Activated naive CD4-positive, alpha-beta T cell treated with anti-CD3 and anti-CD28 coated beads, Interleukin-2, amount 10 ng/mL, durations not matched to agents 5 hours and 36 hours (primary cell): ENCODE measurements around the gene CLRN1. TPM values are rescaled to one million over a fixed set of nuclear protein-coding genes. Genes with fewer than 3 reads are reported as not detected.

Experiments
- total RNA-seq, 2 experiments: library from RNA; stranded (reverse); gene quantifications; one replicate each; pipeline ENCODE4 v1.2.3, GENCODE V29; 2021

Gene CLRN1, protein sequence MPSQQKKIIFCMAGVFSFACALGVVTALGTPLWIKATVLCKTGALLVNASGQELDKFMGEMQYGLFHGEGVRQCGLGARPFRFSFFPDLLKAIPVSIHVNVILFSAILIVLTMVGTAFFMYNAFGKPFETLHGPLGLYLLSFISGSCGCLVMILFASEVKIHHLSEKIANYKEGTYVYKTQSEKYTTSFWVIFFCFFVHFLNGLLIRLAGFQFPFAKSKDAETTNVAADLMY
- total RNA-seq, result not detected

DNA sequence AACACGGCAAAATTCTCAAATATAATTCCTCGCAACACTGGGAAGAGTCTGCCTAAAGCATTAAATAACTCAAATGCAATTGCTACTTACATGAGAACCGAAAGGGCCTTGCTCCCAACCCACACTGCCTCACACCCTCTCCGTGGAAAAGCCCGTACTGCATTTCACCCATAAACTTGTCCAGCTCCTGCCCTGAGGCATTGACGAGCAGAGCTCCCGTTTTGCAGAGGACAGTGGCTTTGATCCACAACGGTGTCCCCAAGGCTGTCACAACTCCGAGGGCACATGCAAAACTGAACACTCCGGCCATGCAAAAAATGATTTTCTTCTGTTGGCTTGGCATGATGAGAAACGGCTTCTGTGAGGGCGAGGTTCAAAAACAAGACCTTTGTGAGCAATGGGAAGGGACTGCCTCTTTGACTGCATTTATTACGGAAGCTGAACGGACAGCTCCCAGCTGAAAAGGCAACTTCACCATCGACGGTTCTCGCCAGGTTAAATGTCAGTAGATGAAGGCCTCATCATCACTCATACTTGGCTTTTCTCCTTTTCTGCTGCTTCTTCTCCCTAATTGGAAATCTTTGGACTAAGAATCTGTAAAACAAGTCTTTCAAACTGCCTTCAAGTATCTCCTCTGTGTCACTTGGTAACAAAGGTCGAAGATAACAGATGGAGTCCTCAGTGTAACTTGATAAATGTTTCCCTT, at the start of gene CLRN1:
Gene CLRN1, minus strand, starts transcription at position 362 of the 706 bp plus-strand sequence. Its CDS starts 19 bp downstream, at position 343.

DNA sequence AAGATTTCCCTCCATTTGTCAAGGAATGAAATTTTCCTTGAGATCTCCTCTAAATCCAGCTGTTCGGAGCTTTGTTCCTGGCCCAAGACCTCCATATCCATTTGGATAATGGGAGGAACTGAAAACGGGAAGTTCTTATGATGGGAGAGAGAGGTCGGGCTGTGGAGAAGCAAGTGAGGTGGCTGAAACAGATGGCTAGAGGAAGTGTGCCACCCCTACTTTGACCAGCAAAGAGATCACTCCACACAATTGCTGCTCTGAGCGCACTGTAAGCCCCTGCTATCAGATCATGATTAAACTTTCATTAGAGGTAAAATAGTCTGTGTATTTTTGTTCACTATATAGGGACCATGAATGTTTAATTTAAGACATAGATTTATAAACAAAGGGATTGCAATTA, 67.2 kb downstream of the CLRN1 start, which contains the start of gene MINDY4B:
Gene MINDY4B, minus strand, starts transcription at position 101 of the 400 bp plus-strand sequence. Its CDS starts 0 bp downstream, at position 101.

Other genes with a start within 250 kb of the CLRN1 start
- gene SIAH2, start 209.6 kb downstream of the CLRN1 start, total RNA-seq, result 10 to 100 TPM; 32.5 to 32.9 TPM
- gene MINDY4B, start 67.3 kb downstream of the CLRN1 start, total RNA-seq, result not detected
- under 1 TPM; 0.18 to 0.26 TPM for gene MED12L, start 112.9 kb upstream of the CLRN1 start, total RNA-seq
- gene GPR171, start 230.5 kb upstream of the CLRN1 start, total RNA-seq, result 100 to 1,000 TPM; 242 to 252 TPM